ENCODE results near the gene PDZD4. TPM values are rescaled to one million over a fixed set of nuclear protein-coding genes. Genes with fewer than 3 reads are reported as not detected.

The PDZD4 gene
- total and polyA plus RNA-seq, 10 of the 15 experiments (the other 5 are each of a cell fraction or from before 2014, with no cell fraction given): 0.01 to 0.15 (median 0.04) TPM; not detected in 6

- no peak for TF ChIP-seq BHLHE40 (IDR thresholded peaks at IDR 0.05; ENCODE audit: borderline replicate concordance in 1 of 2, low read depth in 2 of 2, low read length in 1 of 2)
Measured at GRCh38 chrX:153804621-153805020, 25.7 kb downstream of the PDZD4 start (continued).

- ChIA-PET CTCF (no interaction called here), RAD21 (ENCODE audit: unreplicated experiment) (no interaction called here), SMC1A (ENCODE audit: uncharacterized antibody, unreplicated experiment) (no interaction called here), POLR2A (no interaction called here)
- H3K36me3 ChIP-seq (ENCODE audit: control insufficient read depth in 2 of 2, insufficient read depth in 2 of 2, low read length in 1 of 2): no peaks in the 10 kb centered on the region
- no peaks in the 10 kb centered on the region; a peak in 1 of 4 replicates for H3K27me3 ChIP-seq (replicated peaks in 1 of 2; ENCODE audit: control insufficient read depth in 2 of 2, insufficient read depth in 2 of 2, low read length in 1 of 2)
- in situ Hi-C loops (cut with MboI) (loop anchor here (25.0 kb wide), 1 partner anchor 617 kb away; the partner anchor contains the start of gene MAGEA1), intact Hi-C loops (cut with micrococcal nuclease; ENCODE audit: unreplicated experiment) (no loop called here)
- TF ChIP-seq MYC (IDR thresholded peaks at IDR 0.05; ENCODE audit: insufficient read depth, insufficient read length, insufficient replicate concordance, low read length, severe bottlenecking) (no peak), CBX3 (IDR thresholded peaks at IDR 0.05; ENCODE audit: borderline replicate concordance, low read depth) (no peak), STAT3 (IDR thresholded peaks at IDR 0.05; ENCODE audit: low read depth, low read length) (no peak), BCL11A (IDR thresholded peaks at IDR 0.05; ENCODE audit: low read depth, low read length) (no peak), NBN (IDR thresholded peaks at IDR 0.05) (no peak), RAD51 (IDR thresholded peaks at IDR 0.05) (no peak), NR2F1 (conservative IDR thresholded peaks at IDR 0.05) (no peak), HSF1 (IDR thresholded peaks at IDR 0.05; ENCODE audit: low read depth, low read length) (no peak), POLR2AphosphoS5 (IDR thresholded peaks at IDR 0.05; ENCODE audit: low read length) (no peak), SPI1 (IDR thresholded peaks at IDR 0.05; ENCODE audit: borderline replicate concordance, insufficient read depth, low read depth, low read length) (no peak)
- H3K4me2 ChIP-seq (ENCODE audit: control insufficient read depth, insufficient read depth): no peak overlapping the region
- no peaks in the 10 kb centered on the region for H3K4me1 ChIP-seq (ENCODE audit: control insufficient read depth, insufficient read depth, low read length)
- FAIRE-seq: no peak
- no TSS peak for BruUV-seq (replicated peaks)
- no peak overlapping the region for H3K27ac ChIP-seq (ENCODE audit: control insufficient read depth, insufficient read depth)
- no peaks in the 10 kb centered on the region for H3K79me2 ChIP-seq (ENCODE audit: control insufficient read depth, insufficient read depth, low read length)
- WGBS (ENCODE audit: insufficient coverage, insufficient replicate concordance, low lambda C conversion rate, missing lambda C conversion rate): 82% methylated on average over 27 of the region's 34 CpGs
- no peak overlapping the region for H2AFZ ChIP-seq (ENCODE audit: control insufficient read depth, low read depth, low read length)
- no peaks in the 10 kb centered on the region for H4K20me1 ChIP-seq (ENCODE audit: control insufficient read depth, insufficient read depth)
- H3K9me3 ChIP-seq (replicated peaks; ENCODE audit: control insufficient read depth, insufficient read depth, low read length): no peaks in the 10 kb centered on the region; the same call in 2 of the 3 replicates
- ATAC-seq: no peak
- DNase-seq (ENCODE audit: low read depth, low spot score): no peak
- no peak overlapping the region for H3K9ac ChIP-seq (ENCODE audit: control insufficient read depth, insufficient read depth, low read length)
- no peak overlapping the region for H3K4me3 ChIP-seq
Measured at GRCh38 chrX:153804100-153804595, 26.2 kb downstream of the PDZD4 start.

Measured in GM12878 (cell line).